GM10248 (cell line): ENCODE results near the gene GINS1.

Experiments
- CTCF ChIA-PET: fragments of 300-600 bp; sonication (Branson Sonifier 250); formaldehyde crosslinking; extraction: SDS; loops from one replicate; lab custom pipeline; 2021; ENCODE audit warnings: antibody characterized with exemption; lab: Yijun Ruan, JAX
- POLR2A ChIA-PET: fragments of 350-650 bp; sonication (Branson Sonifier 250); formaldehyde crosslinking; extraction: SDS; loops from one replicate; lab custom pipeline; 2020; ENCODE audit warnings: antibody characterized with exemption; lab: Yijun Ruan, JAX
- DNase-seq: peaks from one replicate; pipeline ENCODE4 v3.0.0; 2012; ENCODE audit errors: extremely low spot score
- TF ChIP-seq, protein P1 (sequence below): IDR thresholded peaks from 2 replicates; pipeline ENCODE4 v1.5.1; 2012; ENCODE audit warnings: mild to moderate bottlenecking, low read depth; ENCODE audit errors: extremely low read depth, missing control alignments, control extremely low read depth

GINS1 gene

DNA sequence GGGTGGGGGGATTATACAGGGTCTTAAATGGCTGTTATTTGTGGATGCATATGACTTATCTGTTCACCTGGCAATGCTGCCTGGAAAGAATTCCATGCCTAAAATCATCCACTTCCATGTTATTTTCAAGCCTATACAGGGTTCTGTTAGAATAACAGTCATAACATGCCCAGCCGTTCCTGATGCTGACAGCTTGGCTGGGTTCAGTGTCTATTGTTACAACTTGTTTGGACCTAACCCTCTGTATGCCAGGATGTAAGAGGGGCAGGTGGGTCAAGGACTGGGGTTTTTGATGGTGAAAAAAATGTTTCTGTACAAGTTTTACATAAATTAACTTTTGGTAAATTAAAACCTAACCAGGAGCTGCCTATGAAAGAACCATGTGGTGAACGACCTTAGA, 79.8 kb downstream of the GINS1 start:
- ChIA-PET POLR2A (no interaction called here), CTCF (interaction anchor here (0.8 to 2.5 kb wide), 3 partner anchors 8 to 16 kb away, joined by 3 to 7 read pairs (median 3); no protein-coding TSS in a partner anchor)
- TF ChIP-seq, protein P1, sequence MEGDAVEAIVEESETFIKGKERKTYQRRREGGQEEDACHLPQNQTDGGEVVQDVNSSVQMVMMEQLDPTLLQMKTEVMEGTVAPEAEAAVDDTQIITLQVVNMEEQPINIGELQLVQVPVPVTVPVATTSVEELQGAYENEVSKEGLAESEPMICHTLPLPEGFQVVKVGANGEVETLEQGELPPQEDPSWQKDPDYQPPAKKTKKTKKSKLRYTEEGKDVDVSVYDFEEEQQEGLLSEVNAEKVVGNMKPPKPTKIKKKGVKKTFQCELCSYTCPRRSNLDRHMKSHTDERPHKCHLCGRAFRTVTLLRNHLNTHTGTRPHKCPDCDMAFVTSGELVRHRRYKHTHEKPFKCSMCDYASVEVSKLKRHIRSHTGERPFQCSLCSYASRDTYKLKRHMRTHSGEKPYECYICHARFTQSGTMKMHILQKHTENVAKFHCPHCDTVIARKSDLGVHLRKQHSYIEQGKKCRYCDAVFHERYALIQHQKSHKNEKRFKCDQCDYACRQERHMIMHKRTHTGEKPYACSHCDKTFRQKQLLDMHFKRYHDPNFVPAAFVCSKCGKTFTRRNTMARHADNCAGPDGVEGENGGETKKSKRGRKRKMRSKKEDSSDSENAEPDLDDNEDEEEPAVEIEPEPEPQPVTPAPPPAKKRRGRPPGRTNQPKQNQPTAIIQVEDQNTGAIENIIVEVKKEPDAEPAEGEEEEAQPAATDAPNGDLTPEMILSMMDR, result no peak
- no peak for DNase-seq

DNA sequence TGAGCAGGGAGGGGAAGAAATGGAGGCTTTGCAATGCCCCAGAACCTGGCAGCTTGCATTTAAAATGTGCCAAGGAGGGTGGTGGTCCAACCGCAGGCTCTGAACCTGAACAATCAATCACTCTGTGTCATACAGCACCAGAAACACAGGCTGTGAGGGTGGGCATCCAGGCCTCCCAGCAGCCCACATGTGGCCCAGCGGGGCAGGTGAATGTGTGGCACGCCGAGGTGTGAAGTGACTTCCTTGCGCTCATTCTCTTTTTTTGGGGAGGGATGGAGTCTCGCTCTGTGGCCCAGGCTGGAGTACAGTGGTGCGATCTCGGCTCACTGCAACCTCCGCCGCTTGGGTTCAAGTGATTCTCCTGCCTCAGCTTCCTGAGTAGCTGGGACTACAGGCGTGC, 80.5 kb downstream of the GINS1 start:
- no peak for DNase-seq
- POLR2A ChIA-PET, result no interaction called here
- TF ChIP-seq, protein P1, result no peak
- CTCF ChIA-PET, result interaction anchor here (2.5 kb wide), 1 partner anchor 17 kb away, joined by 7 read pairs; no protein-coding TSS in a partner anchor

DNA sequence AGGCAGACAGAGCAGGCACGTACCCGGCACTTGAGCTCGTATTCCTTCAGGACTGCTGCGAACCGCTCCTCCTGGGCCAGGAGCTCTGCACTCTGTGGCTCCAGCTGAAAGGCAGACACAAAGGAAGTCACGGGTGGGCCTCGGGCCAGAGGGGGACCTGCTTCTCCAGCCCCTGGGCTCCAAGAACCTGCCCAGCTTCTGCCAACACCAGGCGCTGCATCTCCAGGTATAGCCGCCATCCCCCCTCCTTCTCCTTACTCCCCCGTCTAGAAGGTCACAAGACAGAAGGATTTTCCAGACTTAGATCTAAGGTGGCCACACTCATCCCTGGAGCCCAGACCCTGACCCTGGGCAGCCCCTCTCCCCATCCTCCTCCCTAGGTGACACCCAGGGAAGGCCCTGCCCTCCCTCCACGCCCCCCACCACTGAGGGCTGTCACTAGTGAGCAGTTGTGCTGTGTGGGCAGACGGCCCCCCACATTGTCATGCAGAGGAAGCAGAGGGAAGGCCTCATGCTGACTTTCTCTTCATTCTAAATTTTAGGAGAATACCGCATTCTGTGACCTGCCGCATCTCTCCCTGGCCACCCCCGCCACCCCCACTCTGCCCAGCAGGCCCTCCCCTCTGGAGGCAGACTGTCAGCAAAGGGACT, 81.9 kb downstream of the GINS1 start:
- TF ChIP-seq, protein P1, result no peak
- no peak for DNase-seq
- POLR2A ChIA-PET, result no interaction called here
- CTCF ChIA-PET, result no interaction called here

DNA sequence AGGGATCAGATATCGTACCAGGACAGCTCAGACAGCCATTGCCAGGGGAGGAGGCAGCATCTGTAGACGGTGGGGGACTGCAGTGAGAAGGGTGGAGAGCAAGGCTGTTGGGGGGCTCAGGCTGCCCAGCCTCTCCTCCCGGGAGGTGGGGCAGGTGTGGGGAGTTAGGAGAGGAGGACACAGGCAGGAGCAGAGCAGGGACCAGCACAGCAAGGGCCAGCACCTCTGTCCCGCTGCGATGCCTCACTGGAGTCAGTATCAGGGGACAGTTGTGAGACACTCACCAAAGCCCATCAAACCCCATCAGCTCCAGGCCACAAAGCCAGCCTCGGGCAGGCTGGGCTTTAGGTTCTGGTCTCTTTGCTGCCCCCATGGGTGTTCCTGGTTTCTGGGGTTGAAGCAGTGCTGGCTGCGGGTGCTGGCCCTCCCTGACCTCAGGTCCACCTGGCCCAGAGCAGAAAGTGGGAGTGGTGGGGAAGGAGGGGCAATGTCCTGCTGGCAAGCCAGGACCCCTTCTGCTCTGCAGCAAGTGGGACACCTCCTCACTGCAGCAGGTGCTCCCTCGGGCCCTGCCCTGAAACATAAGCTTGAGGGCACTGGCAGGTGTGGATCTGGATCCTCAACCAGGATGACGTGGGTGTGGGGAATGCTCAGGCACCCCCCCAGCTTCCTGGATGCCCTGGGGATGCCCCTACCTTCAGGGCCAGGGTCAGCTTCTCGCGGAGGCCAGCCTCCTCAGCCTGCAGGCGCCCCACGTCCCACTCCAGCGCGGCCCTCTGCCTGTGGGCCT, 83.4 kb downstream of the GINS1 start:
- ChIA-PET CTCF (no interaction called here), POLR2A (interaction anchor here (0.6 kb wide), 1 partner anchor 38 kb away, joined by 3 read pairs; no protein-coding TSS in a partner anchor)
- DNase-seq, result no peak
- TF ChIP-seq, protein P1, result no peak

DNA sequence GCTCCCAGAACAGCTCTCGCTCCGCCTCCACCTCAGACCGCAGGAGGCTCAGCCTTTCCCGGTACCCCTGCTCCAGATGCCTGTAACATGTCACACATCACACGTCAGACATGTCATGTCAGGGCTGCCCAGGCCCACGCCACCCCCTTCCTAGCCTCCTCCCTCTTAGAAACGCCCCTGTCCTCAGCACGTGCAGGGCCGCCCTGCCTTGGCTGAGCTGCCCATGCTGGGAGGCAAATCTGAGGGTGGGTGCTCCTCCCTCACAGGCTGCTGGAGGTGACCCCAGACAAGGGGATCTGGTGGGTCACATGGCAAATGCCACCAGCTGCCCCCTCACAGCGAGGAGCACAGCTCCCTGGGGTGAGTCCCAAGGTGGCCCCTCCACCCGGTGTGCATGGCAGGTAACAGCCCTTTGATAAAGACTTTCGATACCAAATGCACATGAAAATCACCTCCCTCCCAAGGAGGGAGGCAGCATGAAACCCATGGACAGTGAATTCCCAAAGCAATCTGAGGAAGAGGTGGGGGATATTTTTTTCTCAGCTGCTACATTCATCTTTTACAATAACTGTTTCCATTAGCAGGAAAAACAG, 84.1 kb downstream of the GINS1 start:
- ChIA-PET POLR2A (no interaction called here), CTCF (interaction anchor here (1.2 to 2.1 kb wide), 2 partner anchors 13 to 21 kb away, joined by 3 to 7 read pairs; no protein-coding TSS in a partner anchor)
- no peak for DNase-seq
- TF ChIP-seq, protein P1, result no peak

DNA sequence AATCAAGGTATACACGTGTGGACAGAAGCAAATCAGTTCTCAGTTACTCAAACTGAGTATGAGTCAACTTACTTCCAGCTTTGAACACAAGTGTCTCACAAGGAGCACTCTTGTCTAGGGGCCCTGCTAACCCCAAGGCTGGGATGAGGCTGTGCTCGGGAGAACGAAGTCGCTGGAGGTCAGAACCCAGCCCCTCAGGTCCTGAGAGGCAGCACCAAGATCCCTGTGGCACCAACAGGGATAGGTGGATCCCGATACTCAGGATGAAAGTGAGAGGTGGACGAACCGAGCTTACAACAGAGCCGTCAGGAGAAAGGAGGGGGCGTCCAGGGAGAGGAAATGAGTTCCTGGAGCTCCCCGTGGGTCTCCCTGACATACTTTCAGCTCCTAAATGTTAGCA, 85.7 kb downstream of the GINS1 start:
- TF ChIP-seq, protein P1, result no peak
- CTCF ChIA-PET, result interaction anchor here (0.8 to 2.1 kb wide), 3 partner anchors 23 to 37 kb away, joined by 3 to 7 read pairs (median 4); no protein-coding TSS in a partner anchor
- POLR2A ChIA-PET, result no interaction called here
- no peak for DNase-seq
